ENCODE measurements around the gene ZNF319.

The ZNF319 gene

GRCh38 chr16:57958544-57958943 is 41.9 kb downstream of the ZNF319 start:
- TF ChIP-seq GATA2 (IDR thresholded peaks at IDR 0.05; ENCODE audit: low read depth, low read length) (no peak), GATA3 (IDR thresholded peaks at IDR 0.05; ENCODE audit: low read depth, low read length) (no peak)

- no peak for TF ChIP-seq GATA2 (IDR thresholded peaks at IDR 0.05; ENCODE audit: low read depth, low read length)
- TF ChIP-seq GATA3 (IDR thresholded peaks at IDR 0.05; ENCODE audit: low read depth, low read length): no peak
Observed at GRCh38 chr16:57957673-57958392, 42.6 kb downstream of the ZNF319 start.

GRCh38 chr16:57956924-57957672 is 43.4 kb downstream of the ZNF319 start:
- TF ChIP-seq GATA3 (IDR thresholded peaks at IDR 0.05; ENCODE audit: low read depth, low read length): no peak

GRCh38 chr16:57956270-57956808 is 44.1 kb downstream of the ZNF319 start:
- TF ChIP-seq GATA3 (IDR thresholded peaks at IDR 0.05; ENCODE audit: low read depth, low read length) (no peak), GATA2 (IDR thresholded peaks at IDR 0.05; ENCODE audit: low read depth, low read length) (no peak)

- no peak for TF ChIP-seq GATA2 (IDR thresholded peaks at IDR 0.05; ENCODE audit: low read depth, low read length)
Observed at GRCh38 chr16:57955572-57956188, 44.8 kb downstream of the ZNF319 start.

- TF ChIP-seq GATA3 (IDR thresholded peaks at IDR 0.05; ENCODE audit: low read depth, low read length) (no peak), GATA2 (IDR thresholded peaks at IDR 0.05; ENCODE audit: low read depth, low read length) (no peak)
Observed at GRCh38 chr16:57953857-57954256, 46.6 kb downstream of the ZNF319 start.

- TF ChIP-seq GATA2 (IDR thresholded peaks at IDR 0.05; ENCODE audit: low read depth, low read length): no peak
Observed at GRCh38 chr16:57952909-57953308, 47.6 kb downstream of the ZNF319 start.

- TF ChIP-seq GATA3 (IDR thresholded peaks at IDR 0.05; ENCODE audit: low read depth, low read length) (no peak), GATA2 (IDR thresholded peaks at IDR 0.05; ENCODE audit: low read depth, low read length) (no peak)
Observed at GRCh38 chr16:57951204-57951960, 49.1 kb downstream of the ZNF319 start.

- TF ChIP-seq GATA2 (IDR thresholded peaks at IDR 0.05; ENCODE audit: low read depth, low read length) (no peak), GATA3 (IDR thresholded peaks at IDR 0.05; ENCODE audit: low read depth, low read length) (no peak)
Observed at GRCh38 chr16:57950382-57950781, 50.1 kb downstream of the ZNF319 start.

GRCh38 chr16:57949595-57950238 is 50.8 kb downstream of the ZNF319 start:
- TF ChIP-seq GATA2 (IDR thresholded peaks at IDR 0.05; ENCODE audit: low read depth, low read length): no peak

GRCh38 chr16:57949013-57949412 is 51.5 kb downstream of the ZNF319 start:
- TF ChIP-seq GATA3 (IDR thresholded peaks at IDR 0.05; ENCODE audit: low read depth, low read length): no peak
- TF ChIP-seq GATA2 (IDR thresholded peaks at IDR 0.05; ENCODE audit: low read depth, low read length): no peak

- TF ChIP-seq GATA3 (IDR thresholded peaks at IDR 0.05; ENCODE audit: low read depth, low read length) (no peak), GATA2 (IDR thresholded peaks at IDR 0.05; ENCODE audit: low read depth, low read length) (no peak)
Observed at GRCh38 chr16:57948027-57948426, 52.4 kb downstream of the ZNF319 start.

- no peak for TF ChIP-seq GATA2 (IDR thresholded peaks at IDR 0.05; ENCODE audit: low read depth, low read length)
- TF ChIP-seq GATA3 (IDR thresholded peaks at IDR 0.05; ENCODE audit: low read depth, low read length): no peak
Observed at GRCh38 chr16:57947261-57947660, 53.2 kb downstream of the ZNF319 start.

Measured in SH-SY5Y (cell line).